Measurements from ENCODE around the gene FIG4. TPM values are rescaled to one million over a fixed set of nuclear protein-coding genes. Genes with fewer than 3 reads are reported as not detected.

Gene FIG4
- polyA plus RNA-seq, 1 donor from 2014 or later: 35.4 TPM

- H3K79me2 ChIP-seq (replicated peaks; ENCODE audit: insufficient read depth, low read length): no peaks in the 10 kb centered on the region
- no peaks in the 10 kb centered on the region for H3K27me3 ChIP-seq (ENCODE audit: insufficient read depth, low read depth, low read length)
- no peak overlapping the region for H3K27ac ChIP-seq (ENCODE audit: low read length)
- H3F3A ChIP-seq (ENCODE audit: insufficient read depth, low read length, poor library complexity, severe bottlenecking): no peaks in the 10 kb centered on the region
- no peak overlapping the region for H2AFZ ChIP-seq (ENCODE audit: low read depth, low read length)
- TF ChIP-seq REST (IDR thresholded peaks at IDR 0.05; ENCODE audit: borderline replicate concordance) (no peak), EZH2 (IDR thresholded peaks at IDR 0.05; ENCODE audit: borderline replicate concordance, insufficient read depth, low read length, poor library complexity, severe bottlenecking) (no peak), POLR2AphosphoS5 (IDR thresholded peaks at IDR 0.05) (no peak), EP300 (conservative IDR thresholded peaks at IDR 0.05; ENCODE audit: poor library complexity, severe bottlenecking) (no peak), RAD21 (conservative IDR thresholded peaks at IDR 0.05) (no peak), TAF1 (IDR thresholded peaks at IDR 0.05; ENCODE audit: low read depth) (no peak)
- TF ChIP-seq, protein P1, sequence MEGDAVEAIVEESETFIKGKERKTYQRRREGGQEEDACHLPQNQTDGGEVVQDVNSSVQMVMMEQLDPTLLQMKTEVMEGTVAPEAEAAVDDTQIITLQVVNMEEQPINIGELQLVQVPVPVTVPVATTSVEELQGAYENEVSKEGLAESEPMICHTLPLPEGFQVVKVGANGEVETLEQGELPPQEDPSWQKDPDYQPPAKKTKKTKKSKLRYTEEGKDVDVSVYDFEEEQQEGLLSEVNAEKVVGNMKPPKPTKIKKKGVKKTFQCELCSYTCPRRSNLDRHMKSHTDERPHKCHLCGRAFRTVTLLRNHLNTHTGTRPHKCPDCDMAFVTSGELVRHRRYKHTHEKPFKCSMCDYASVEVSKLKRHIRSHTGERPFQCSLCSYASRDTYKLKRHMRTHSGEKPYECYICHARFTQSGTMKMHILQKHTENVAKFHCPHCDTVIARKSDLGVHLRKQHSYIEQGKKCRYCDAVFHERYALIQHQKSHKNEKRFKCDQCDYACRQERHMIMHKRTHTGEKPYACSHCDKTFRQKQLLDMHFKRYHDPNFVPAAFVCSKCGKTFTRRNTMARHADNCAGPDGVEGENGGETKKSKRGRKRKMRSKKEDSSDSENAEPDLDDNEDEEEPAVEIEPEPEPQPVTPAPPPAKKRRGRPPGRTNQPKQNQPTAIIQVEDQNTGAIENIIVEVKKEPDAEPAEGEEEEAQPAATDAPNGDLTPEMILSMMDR (IDR thresholded peaks at IDR 0.05; ENCODE audit: poor library complexity, severe bottlenecking): no peak
- H3K36me3 ChIP-seq (ENCODE audit: insufficient read depth, low read length): no peaks in the 10 kb centered on the region
- H3K9me2 ChIP-seq (ENCODE audit: insufficient read depth, low read length): no peaks in the 10 kb centered on the region
- H3K4me3 ChIP-seq (ENCODE audit: low read length): no peak overlapping the region
- no peaks in the 10 kb centered on the region for H3K9me3 ChIP-seq (ENCODE audit: low read length)
- no peaks in the 10 kb centered on the region for H4K20me1 ChIP-seq (ENCODE audit: insufficient read depth)
- no peak overlapping the region for H3K9ac ChIP-seq (ENCODE audit: low read length)
- H3K4me2 ChIP-seq (ENCODE audit: low read length): no peak overlapping the region
Observed at GRCh38 chr6:109669811-109670210, 21.3 kb upstream of the FIG4 start.

DNA sequence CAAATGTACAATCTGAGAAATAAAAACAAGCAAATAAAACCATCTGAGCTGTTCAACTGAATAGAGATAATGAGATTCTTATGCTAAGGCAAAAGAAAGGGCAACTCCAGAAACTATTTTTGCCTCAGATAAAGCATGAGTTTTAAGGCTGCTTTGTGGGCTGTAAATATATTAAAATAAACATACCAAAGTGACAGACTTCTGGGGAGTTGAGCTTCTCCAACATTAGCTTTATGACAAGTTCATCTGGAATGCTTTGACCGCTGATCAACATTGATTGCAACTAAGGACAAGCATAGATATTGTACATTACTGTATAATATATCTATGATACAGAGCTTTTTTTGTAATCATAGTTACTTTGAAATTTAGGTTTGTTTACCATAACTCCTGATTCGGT is 19.4 kb upstream of the FIG4 start:
- H3K79me2 ChIP-seq (replicated peaks; ENCODE audit: insufficient read depth, low read length): no peaks in the 10 kb centered on the region
- H3K9ac ChIP-seq (ENCODE audit: low read length): no peak overlapping the region
- no peaks in the 10 kb centered on the region for H3F3A ChIP-seq (ENCODE audit: insufficient read depth, low read length, poor library complexity, severe bottlenecking)
- H3K36me3 ChIP-seq (ENCODE audit: insufficient read depth, low read length): no peaks in the 10 kb centered on the region
- no peaks in the 10 kb centered on the region for H3K9me2 ChIP-seq (ENCODE audit: insufficient read depth, low read length)
- H3K9me3 ChIP-seq (ENCODE audit: low read length): no peaks in the 10 kb centered on the region
- H3K4me2 ChIP-seq (ENCODE audit: low read length): no peak overlapping the region
- no peak overlapping the region for H3K27ac ChIP-seq (ENCODE audit: low read length)
- TF ChIP-seq REST (IDR thresholded peaks at IDR 0.05; ENCODE audit: borderline replicate concordance): no peak
- TF ChIP-seq EZH2 (IDR thresholded peaks at IDR 0.05; ENCODE audit: borderline replicate concordance, insufficient read depth, low read length, poor library complexity, severe bottlenecking): no peak
- TF ChIP-seq, protein P1 (IDR thresholded peaks at IDR 0.05; ENCODE audit: poor library complexity, severe bottlenecking): no peak
- no peak for TF ChIP-seq EP300 (conservative IDR thresholded peaks at IDR 0.05; ENCODE audit: poor library complexity, severe bottlenecking)
- H2AFZ ChIP-seq (ENCODE audit: low read depth, low read length): no peak overlapping the region
- H4K20me1 ChIP-seq (ENCODE audit: insufficient read depth): no peaks in the 10 kb centered on the region
- no peak overlapping the region for H3K4me3 ChIP-seq (ENCODE audit: low read length)
- no peaks in the 10 kb centered on the region for H3K27me3 ChIP-seq (ENCODE audit: insufficient read depth, low read depth, low read length)
